GM18508 (cell line): Measurements from ENCODE around the gene SUCLG2.
"Not testable (repeated sequence)": the region's sequence is repeated elsewhere in the genome, so short reads cannot be mapped to it uniquely, and the experiment has no call there.

Experiments
- ATAC-seq: cut with Tn5 transposase; IDR thresholded peaks from one replicate; pipeline ENCODE4 v1.9.1; 2021; ENCODE audit warnings: moderate number of reproducible peaks; ENCODE audit not compliant: insufficient read depth, unreplicated experiment

SUCLG2 gene

GRCh38 chr3:67616046-67616445 is 38.4 kb downstream of the SUCLG2 start:
- no peak for ATAC-seq

GRCh38 chr3:67614195-67614594 is 40.2 kb downstream of the SUCLG2 start:
- no peak for ATAC-seq

GRCh38 chr3:67610458-67610857 is 44.0 kb downstream of the SUCLG2 start:
- ATAC-seq: no peak

GRCh38 chr3:67609709-67610108 is 44.7 kb downstream of the SUCLG2 start:
- ATAC-seq: no peak

DNA sequence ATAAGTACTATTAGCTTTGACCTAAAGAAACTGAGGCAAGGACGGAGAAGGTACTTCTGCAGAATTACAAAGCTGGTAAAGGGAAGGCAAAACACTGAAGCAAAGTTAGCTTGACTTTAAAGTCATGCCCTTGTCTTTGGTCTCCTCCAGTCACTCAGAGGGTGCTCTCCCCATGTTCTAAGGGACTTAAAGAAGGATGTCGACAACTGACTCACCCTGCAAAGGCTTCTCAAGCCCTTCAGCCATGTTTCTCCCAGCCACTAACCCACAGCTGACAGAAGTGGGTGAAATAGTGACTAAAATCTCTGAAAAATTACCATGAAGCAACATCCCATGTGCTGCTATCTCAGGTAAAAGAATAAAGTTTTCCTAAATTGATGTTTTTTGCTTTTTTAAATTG is 46.4 kb downstream of the SUCLG2 start:
- no peak for ATAC-seq

- no peak for ATAC-seq
Measured at GRCh38 chr3:67605377-67605776, 49.0 kb downstream of the SUCLG2 start.

DNA sequence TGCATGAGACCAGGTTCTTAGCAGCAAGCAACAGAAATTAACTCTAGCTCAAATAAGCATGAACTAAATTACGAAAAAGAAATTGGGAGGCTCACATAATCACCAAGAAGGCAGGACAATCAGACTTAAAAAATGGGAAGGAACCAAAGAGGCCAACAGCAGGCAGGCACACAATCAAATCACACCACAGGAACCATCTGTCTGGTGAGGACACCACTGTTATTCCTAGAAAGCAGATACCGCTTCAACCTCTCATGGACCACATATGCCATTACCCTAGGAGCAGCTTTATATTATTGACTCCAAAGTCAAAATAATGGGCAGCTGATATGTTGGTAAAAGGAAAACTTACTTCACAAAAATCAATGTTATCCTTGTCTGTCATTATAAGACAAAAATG is 51.6 kb downstream of the SUCLG2 start:
- ATAC-seq: no peak

DNA sequence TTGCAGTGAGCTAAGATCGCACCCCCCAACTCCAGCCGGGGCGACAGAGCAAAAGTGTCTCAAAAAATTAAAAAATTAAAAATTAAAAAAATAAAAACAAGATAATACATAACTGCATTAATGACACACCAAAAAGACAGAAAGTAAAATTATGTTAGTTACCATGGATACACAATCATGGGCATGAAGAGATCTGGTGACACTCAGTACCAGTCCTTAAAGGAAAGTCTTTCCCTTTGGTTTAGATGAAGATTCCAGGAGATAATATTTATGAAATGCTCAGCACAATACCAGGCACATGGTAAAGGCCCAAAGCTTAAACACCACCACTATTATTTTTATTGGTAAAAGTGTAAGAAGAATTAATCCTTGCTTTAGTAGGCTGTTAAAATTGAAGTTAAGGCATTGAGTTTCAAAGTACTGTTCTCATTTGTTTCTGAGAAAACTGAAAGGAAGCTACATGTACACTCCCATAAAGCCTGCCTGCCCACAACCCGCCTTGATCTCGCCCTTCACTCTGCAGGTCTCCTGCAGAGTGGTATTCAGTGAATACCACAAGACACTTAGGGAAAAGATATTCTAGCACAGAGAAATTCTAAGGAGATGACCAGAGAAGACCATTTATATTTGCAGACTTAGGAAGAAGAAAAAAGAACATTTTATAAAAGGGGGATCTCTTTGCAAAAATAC is 52.3 kb downstream of the SUCLG2 start:
- ATAC-seq: no peak

GRCh38 chr3:67601385-67601784 is 53.0 kb downstream of the SUCLG2 start:
- no peak for ATAC-seq

DNA sequence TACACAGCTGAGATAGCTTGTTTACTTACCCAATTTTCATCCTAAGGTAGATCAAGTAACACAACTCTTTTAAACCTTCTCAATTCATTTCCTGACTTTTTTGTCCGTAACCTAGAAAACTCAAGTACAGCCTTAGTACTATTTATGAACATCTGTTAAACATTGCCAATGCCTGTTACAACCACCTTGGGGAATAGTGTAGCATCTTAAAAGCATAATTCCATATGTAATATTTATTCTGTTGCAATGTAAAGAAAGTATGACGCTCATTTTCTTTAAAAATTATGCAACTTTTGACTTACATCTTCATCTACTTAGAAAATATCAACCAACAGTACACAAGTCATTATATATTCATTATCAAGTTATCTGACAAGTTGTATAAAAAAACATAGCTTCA is 54.6 kb downstream of the SUCLG2 start:
- no peak for ATAC-seq

DNA sequence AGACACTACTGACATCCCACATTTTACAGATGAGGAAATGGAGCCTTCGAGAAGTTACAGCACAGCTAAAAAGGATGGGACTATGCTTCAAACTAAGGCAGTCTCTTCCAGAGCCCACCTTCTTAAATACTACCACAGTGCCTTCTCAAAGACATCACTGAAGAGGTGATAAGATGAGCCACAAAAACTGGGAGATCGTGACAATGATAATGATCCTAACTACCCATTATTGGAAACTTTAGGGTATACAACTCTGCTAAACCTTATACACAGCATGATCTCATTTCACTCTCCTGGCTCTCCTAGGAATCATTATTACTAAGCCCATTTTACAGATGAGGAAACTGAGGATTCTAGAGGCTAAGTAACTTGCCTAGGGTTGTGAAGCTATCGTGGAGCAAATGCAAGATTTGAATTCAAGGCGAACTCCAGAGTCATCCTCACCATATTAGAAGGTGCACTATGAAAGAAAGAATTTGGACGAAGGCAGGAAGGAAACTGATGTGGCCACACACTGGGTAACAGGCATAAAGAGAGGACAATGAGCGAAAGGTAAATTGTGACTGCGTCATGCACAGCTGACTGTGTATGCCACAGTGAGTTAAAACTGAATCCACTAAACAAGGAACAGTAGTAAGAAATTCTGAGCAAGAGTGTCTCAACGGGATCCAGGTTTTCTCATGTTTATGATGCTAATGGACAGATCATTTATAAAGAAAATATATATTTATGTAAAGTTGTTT is 55.4 kb downstream of the SUCLG2 start:
- ATAC-seq: no peak

DNA sequence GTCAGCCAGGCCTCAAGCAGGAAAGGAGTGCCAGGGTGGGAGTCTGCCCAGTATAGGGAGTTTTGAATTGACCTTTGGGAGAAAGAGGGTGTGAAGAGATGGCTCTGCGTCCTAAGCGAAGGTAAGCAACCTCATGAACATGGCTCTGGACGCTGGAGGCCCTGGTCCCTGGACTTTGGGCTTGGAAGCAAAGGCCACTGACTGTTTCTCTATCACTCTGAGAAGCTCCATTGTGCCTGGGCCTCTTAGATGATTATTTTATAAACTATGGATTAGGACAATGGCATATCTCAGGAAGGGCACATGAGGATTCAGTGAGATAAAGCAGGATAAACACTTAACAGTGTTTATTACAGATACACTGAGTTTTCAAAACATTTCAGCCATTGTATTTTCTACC is 59.0 kb downstream of the SUCLG2 start:
- no peak for ATAC-seq

DNA sequence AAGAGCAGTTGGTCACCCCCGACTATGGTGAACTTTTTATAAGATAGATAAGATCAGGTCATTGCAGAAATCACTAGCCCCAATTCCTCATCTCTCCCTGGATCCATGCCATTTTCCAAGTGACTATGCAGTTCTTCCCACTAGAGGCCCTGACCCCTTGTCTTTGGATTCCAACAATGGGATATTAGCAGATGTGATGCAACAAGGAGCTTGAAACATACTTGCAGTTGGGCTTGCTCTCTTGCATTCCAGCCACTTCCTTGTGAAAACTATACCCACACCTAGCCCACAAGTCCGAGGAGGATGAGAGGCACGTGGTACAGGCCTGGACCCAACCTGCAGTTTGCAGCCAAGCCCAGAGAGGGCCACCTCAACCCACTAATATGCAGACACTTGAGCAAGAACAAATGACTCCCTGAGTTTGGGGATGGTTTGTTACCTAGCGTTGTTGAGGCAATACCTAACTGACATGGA is 60.6 kb downstream of the SUCLG2 start:
- no peak for ATAC-seq

- ATAC-seq: no peak
Measured at GRCh38 chr3:67592057-67592456, 62.4 kb downstream of the SUCLG2 start.

GRCh38 chr3:67587811-67588210 is 66.6 kb downstream of the SUCLG2 start:
- no peak for ATAC-seq

GRCh38 chr3:67587301-67587700 is 67.1 kb downstream of the SUCLG2 start:
- ATAC-seq: no peak

GRCh38 chr3:67584608-67585007 is 69.8 kb downstream of the SUCLG2 start:
- ATAC-seq: not testable (repeated sequence)

GRCh38 chr3:67580430-67581000 is 73.9 kb downstream of the SUCLG2 start:
- no peak for ATAC-seq

DNA sequence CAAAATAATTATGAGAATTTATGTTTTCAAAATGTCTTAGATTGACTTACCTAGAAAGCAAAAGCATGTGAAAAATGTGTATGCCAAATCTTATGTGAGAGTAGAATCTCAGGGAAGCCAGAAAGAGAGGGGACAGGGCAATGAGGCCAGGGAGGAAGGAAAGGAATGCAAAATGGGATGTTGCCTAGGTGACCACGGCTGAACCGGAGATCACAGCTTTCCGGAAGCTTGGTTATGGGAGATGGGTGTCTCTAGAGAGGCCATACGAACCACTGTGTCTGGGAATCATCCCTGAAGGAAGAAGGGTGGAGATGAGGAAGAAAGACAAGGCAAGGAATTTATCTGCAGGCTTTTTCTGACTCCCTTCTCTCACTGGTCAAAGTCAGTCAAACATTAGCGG is 76.0 kb downstream of the SUCLG2 start:
- no peak for ATAC-seq

DNA sequence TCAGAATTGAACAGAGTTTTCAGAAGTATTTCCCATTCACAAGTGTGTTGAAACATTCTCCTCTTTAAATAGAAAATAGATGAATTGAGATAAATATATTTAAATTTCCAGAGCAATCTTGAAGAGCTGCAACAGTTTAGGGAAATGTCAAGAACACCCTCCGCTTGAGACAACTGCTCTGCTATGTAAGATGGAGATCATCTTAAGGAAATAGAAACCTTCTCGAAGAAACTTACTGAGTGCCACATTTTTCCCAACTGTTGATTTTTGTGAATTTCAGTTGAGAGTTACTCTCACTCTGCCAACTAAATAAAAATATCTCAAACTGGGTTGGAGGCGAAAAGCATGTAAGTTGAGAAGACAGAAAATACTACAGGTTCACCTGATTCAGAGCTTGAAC is 78.0 kb downstream of the SUCLG2 start:
- ATAC-seq: no peak

- ATAC-seq: no peak
Measured at GRCh38 chr3:67569324-67569723, 85.1 kb downstream of the SUCLG2 start.

GRCh38 chr3:67567893-67568292 is 86.5 kb downstream of the SUCLG2 start:
- no peak for ATAC-seq
